Panc1 (cell line): ENCODE results near the gene TBX2. TPM values are rescaled to one million over a fixed set of nuclear protein-coding genes. Genes with fewer than 3 reads are reported as not detected.

Experiments used
- ATAC-seq: fragments of 200-7000 bp; cut with Tn5 transposase; 2 replicates; pipeline ENCODE4 v1.9.1; 2020; ENCODE audit warnings: mild to moderate bottlenecking, moderate library complexity
- BruUV-seq: library from RNA; stranded (reverse); fragments of 400-500 nt; replicated peaks from 2 replicates; lab custom pipeline; 2021; lab: Mats Ljungman, UMichigan
- CTCF ChIA-PET: fragments of 300-600 bp; sonication (Branson Sonifier 250); formaldehyde crosslinking; loops from one replicate; lab custom pipeline; 2022; ENCODE audit warnings: antibody characterized with exemption; lab: Charles Lee
- POLR2A ChIA-PET: fragments of 300-600 bp; sonication (Branson Sonifier 250); formaldehyde crosslinking; loops from one replicate; lab custom pipeline; 2022; ENCODE audit warnings: antibody characterized with exemption; lab: Charles Lee
- DNase-seq: peaks from one replicate; pipeline ENCODE4 v3.0.0-alpha.2; 2010; ENCODE audit warnings: low read depth, low spot score
- H3K27ac ChIP-seq: 2 replicates; pipeline ENCODE4 v1.5.1; 2011; ENCODE audit warnings: mild to moderate bottlenecking, low read length, inconsistent platforms
- H3K27me3 ChIP-seq: fragments of 200-500 bp; sonication (Bioruptor generic); 2 replicates; pipeline ENCODE4 v1.6.0; 2014; ENCODE audit warnings: low read length, inconsistent platforms; ENCODE audit not compliant: control insufficient read depth, insufficient read depth
- H3K36me3 ChIP-seq: fragments of 200-500 bp; sonication (Bioruptor generic); 2 replicates; pipeline ENCODE4 v1.5.1; 2014; ENCODE audit warnings: inconsistent platforms, mild to moderate bottlenecking, low read length, moderate library complexity; ENCODE audit not compliant: control insufficient read depth, insufficient read depth
- H3K4me1 ChIP-seq: 2 replicates; pipeline ENCODE4 v1.5.1; 2011; ENCODE audit warnings: inconsistent platforms, mild to moderate bottlenecking, low read length, moderate library complexity; ENCODE audit not compliant: control insufficient read depth, insufficient read depth
- H3K4me3 ChIP-seq, 2 experiments: 2 replicates each; pipeline ENCODE4 v1.5.1; 2011 to 2012; ENCODE audit warnings: low read depth in 2 of 2, low read length in 2 of 2, mild to moderate bottlenecking in 2 of 2, inconsistent platforms in 1 of 2, moderate library complexity in 1 of 2
- H3K9me3 ChIP-seq: fragments of 200-500 bp; sonication (Bioruptor generic); 2 replicates; pipeline ENCODE4 v1.5.1; 2014; ENCODE audit warnings: low read depth, mild to moderate bottlenecking, inconsistent platforms, low read length, moderate library complexity; ENCODE audit not compliant: control insufficient read depth, insufficient read depth
- POLR2AphosphoS5 ChIP-seq: IDR thresholded peaks from 2 replicates; pipeline ENCODE4 v1.6.1; 2012; ENCODE audit warnings: mild to moderate bottlenecking, low read depth, low read length, moderate library complexity
- REST ChIP-seq, 2 experiments: IDR thresholded peaks; 2 replicates each; pipeline ENCODE4 v1.6.1; 2011 to 2012; ENCODE audit warnings: low read depth in 2 of 2, control low read depth in 1 of 2, low read length in 1 of 2, mild to moderate bottlenecking in 1 of 2, moderate library complexity in 1 of 2; ENCODE audit not compliant: insufficient read depth in 1 of 2
- SIN3A ChIP-seq: IDR thresholded peaks from 2 replicates; pipeline ENCODE4 v1.6.1; 2012; ENCODE audit warnings: low read depth, mild to moderate bottlenecking, low read length, moderate library complexity, borderline replicate concordance; ENCODE audit not compliant: insufficient read depth
- TCF7L2 ChIP-seq: IDR thresholded peaks from 2 replicates; pipeline ENCODE4 v1.6.1; 2011; ENCODE audit warnings: mild to moderate bottlenecking, low read depth, low read length, inconsistent platforms
- in situ Hi-C: cut with HindIII; loops from 2 replicates; pipeline ENCODE4 v1.10.0; 2016; ENCODE audit warnings: low sequenced_read_pairs, low pct_unique_long_range_greater_than_20kb
- intact Hi-C: fragments of 100-400 bp; cut with micrococcal nuclease; formaldehyde crosslinking; loops from one replicate; pipeline ENCODE4 v1.10.0; 2022; ENCODE audit not compliant: unreplicated experiment
- total RNA-seq: library from RNA; stranded (reverse); gene quantifications from one replicate; pipeline ENCODE4 v1.2.1, GENCODE V29; 2021; ENCODE audit not compliant: unreplicated experiment
- TF ChIP-seq, protein P1 (sequence below): fragments of 450-650 bp; IDR thresholded peaks from 2 replicates; pipeline ENCODE4 v1.5.1; 2017; ENCODE audit warnings: mild to moderate bottlenecking

The TBX2 gene
- total RNA-seq, 1 experiment from 2014 or later, result 35.6 TPM

GRCh38 chr17:61390479-61390791 is 9.2 kb upstream of the TBX2 start:
- no peaks in the 10 kb centered on the region for H3K9me3 ChIP-seq
- intact Hi-C loops (loop anchor here (10.0 kb wide), 1 partner anchor 386 kb away; no protein-coding TSS in a partner anchor), in situ Hi-C loops (no loop called here)
- TF ChIP-seq REST (IDR thresholded peaks at IDR 0.05; ENCODE audit: insufficient read depth in 1 of 2, low read depth in 2 of 2, low read length in 1 of 2) (no peak), TCF7L2 (no peak), SIN3A (no peak), POLR2AphosphoS5 (no peak)
- TF ChIP-seq, protein P1, sequence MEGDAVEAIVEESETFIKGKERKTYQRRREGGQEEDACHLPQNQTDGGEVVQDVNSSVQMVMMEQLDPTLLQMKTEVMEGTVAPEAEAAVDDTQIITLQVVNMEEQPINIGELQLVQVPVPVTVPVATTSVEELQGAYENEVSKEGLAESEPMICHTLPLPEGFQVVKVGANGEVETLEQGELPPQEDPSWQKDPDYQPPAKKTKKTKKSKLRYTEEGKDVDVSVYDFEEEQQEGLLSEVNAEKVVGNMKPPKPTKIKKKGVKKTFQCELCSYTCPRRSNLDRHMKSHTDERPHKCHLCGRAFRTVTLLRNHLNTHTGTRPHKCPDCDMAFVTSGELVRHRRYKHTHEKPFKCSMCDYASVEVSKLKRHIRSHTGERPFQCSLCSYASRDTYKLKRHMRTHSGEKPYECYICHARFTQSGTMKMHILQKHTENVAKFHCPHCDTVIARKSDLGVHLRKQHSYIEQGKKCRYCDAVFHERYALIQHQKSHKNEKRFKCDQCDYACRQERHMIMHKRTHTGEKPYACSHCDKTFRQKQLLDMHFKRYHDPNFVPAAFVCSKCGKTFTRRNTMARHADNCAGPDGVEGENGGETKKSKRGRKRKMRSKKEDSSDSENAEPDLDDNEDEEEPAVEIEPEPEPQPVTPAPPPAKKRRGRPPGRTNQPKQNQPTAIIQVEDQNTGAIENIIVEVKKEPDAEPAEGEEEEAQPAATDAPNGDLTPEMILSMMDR, result no peak
- DNase-seq, result no peak
- POLR2A ChIA-PET, result no interaction called here
- H3K36me3 ChIP-seq, result no peaks in the 10 kb centered on the region
- peak overlapping the region; percentile 70 for H3K27ac ChIP-seq
- H3K4me3 ChIP-seq, result no peak overlapping the region
- no peak for ATAC-seq
- no TSS peak for BruUV-seq
- H3K27me3 ChIP-seq, result no peaks in the 10 kb centered on the region
- peaks cover 43% of the 10 kb centered on the region for H3K4me1 ChIP-seq
- CTCF ChIA-PET, result interaction anchor here (0.6 to 0.7 kb wide), 2 partner anchors 8 to 16 kb away, joined by 4 to 6 read pairs; no protein-coding TSS in a partner anchor

DNA sequence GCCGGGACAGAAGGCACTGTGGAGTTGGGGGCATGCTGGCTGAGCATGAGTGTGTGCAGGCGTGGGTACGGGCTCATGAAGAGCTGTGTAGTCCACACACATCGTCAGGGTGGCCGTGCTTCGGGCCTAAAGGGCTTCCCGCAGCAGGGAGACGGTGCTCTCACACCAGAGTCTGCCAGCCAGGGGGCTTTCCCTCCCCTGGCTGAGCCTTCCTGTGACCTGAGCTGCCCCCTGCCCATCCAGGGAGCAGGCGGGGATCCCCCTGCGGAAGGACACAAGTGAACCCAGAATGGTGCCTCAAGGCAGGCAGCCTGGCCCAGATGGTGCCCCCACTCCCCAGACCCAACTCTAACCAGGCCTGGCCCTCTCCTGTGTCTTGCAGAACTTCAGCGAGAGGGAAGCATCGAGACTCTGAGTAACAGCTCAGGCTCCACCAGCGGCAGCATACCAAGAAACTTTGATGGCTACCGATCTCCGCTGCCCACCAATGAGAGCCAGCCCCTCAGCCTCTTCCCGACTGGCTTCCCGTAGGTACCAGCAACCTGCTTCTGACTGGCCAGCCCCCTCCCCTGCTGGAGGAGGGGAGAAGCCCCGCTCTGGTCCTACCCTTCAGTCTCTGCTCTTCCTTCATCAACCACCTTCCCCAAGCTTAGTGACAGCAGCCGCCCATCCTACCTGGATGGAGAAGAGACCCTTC is 7.9 kb upstream of the TBX2 start:
- H3K27me3 ChIP-seq, result no peaks in the 10 kb centered on the region
- H3K4me1 ChIP-seq, result peaks cover 36% of the 10 kb centered on the region
- no TSS peak for BruUV-seq
- no peaks in the 10 kb centered on the region for H3K9me3 ChIP-seq
- no peaks in the 10 kb centered on the region for H3K36me3 ChIP-seq
- ATAC-seq, result no peak
- CTCF ChIA-PET, result interaction anchor here (0.6 kb wide), 1 partner anchor 11 kb away, joined by 6 read pairs; no protein-coding TSS in a partner anchor
- H3K27ac ChIP-seq, result peak overlapping the region; percentile 29; the same call in 1 of the 2 replicates
- POLR2A ChIA-PET, result no interaction called here
- TF ChIP-seq, protein P1, result no peak
- TF ChIP-seq SIN3A (no peak), TCF7L2 (no peak), POLR2AphosphoS5 (no peak), REST (IDR thresholded peaks at IDR 0.05; ENCODE audit: insufficient read depth in 1 of 2, low read depth in 2 of 2, low read length in 1 of 2) (no peak)
- in situ Hi-C loops, result no loop called here
- DNase-seq, result no peak
- H3K4me3 ChIP-seq, result no peak overlapping the region
- intact Hi-C loops, result loop anchor here (10.0 kb wide), 1 partner anchor 387 kb away; no protein-coding TSS in a partner anchor
